Epithelial cell of proximal tubule (primary cell): ENCODE measurements around the gene SPATS2L. TPM values are rescaled to one million over a fixed set of nuclear protein-coding genes. Genes with fewer than 3 reads are reported as not detected.

ENCODE experiments used
- DNase-seq: peaks from one replicate; pipeline ENCODE4 v3.0.0-alpha.2; 2011; ENCODE audit warnings: low read depth
- H3K4me3 ChIP-seq: 2 replicates; pipeline ENCODE4 v1.5.1; 2011; ENCODE audit warnings: low read depth, mild to moderate bottlenecking, low read length
- CTCF ChIP-seq: conservative IDR thresholded peaks from 2 replicates; pipeline ENCODE4 v1.5.1; 2012; ENCODE audit warnings: low read depth, mild to moderate bottlenecking, low read length
- total RNA-seq: library from RNA; depleted of rRNA; stranded (reverse); fragments of >200 nt; gene quantifications from 2 replicates; pipeline ENCODE4 v1.2.3, GENCODE V29; 2015

SPATS2L gene
- total RNA-seq, 1 donor from 2014 or later, result 93.9 TPM

GRCh38 chr2:200484934-200485333, 178.4 kb downstream of the SPATS2L start:
- H3K4me3 ChIP-seq, result no peak overlapping the region
- no peak for TF ChIP-seq CTCF
- DNase-seq, result no peak

- no peak overlapping the region for H3K4me3 ChIP-seq
- TF ChIP-seq CTCF, result no peak
- DNase-seq, result no peak
Observed at GRCh38 chr2:200486529-200486928, 180.0 kb downstream of the SPATS2L start.

GRCh38 chr2:200488169-200488568, 181.7 kb downstream of the SPATS2L start:
- no peak for TF ChIP-seq CTCF

GRCh38 chr2:200490001-200490400, 183.5 kb downstream of the SPATS2L start:
- H3K4me3 ChIP-seq, result no peak overlapping the region
- DNase-seq, result no peak
- TF ChIP-seq CTCF, result no peak

More at GRCh38 chr2:200488169-200488568, 181.7 kb downstream of the SPATS2L start:
- no peak overlapping the region for H3K4me3 ChIP-seq
- no peak for DNase-seq

GRCh38 chr2:200492656-200493055, 186.2 kb downstream of the SPATS2L start:
- no peak for DNase-seq
- no peak for TF ChIP-seq CTCF
- H3K4me3 ChIP-seq, result no peak overlapping the region

- no peak for TF ChIP-seq CTCF
- H3K4me3 ChIP-seq, result no peak overlapping the region
- no peak for DNase-seq
Observed at GRCh38 chr2:200494048-200494447, 187.6 kb downstream of the SPATS2L start.

- DNase-seq, result no peak
- no peak overlapping the region for H3K4me3 ChIP-seq
- TF ChIP-seq CTCF, result no peak
Observed at GRCh38 chr2:200496696-200497095, 190.2 kb downstream of the SPATS2L start.
